ENCODE results near the gene EPHA3.

The EPHA3 gene

GRCh38 chr3:89360156-89360555 lies 252.7 kb downstream of the EPHA3 start:
- no peak for DNase-seq

DNA sequence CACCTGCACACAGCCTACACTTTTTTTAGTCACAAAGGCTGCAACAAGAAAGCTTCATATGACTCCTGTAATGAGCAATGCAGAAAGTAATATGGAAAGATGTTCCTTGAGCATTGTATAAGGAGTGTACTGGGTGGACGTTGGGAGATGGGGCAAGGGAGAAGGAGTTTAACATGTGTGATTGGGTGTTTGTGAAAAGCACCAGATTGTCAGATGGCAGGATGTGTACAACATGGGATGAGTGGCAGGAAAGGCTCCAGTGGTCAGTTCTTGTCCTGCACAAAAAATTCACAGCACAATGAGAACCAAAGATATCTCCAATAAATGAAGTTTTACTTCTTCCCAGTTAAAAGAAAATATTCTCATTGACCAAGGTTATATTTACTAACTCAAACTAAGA lies 255.1 kb downstream of the EPHA3 start:
- DNase-seq, result no peak

DNA sequence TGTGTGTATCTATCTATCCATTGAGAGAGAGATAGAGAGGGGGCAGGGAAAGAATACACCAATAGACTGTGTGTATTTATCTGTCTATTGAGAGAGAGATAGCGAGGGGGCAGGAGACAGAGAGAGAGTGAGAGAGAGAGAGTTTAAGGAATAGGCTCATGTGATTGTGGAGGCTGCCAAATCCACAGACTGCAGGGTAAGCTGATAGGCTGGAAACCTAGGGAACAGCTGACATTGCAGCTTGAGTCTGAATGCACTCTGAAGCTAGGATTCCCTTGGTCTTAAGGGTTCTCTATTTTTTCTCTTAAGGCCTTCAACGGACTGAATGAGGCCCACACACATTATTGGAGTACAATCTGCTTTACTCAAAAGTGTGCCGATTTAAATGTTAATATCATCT lies 255.8 kb downstream of the EPHA3 start:
- no peak for DNase-seq

GRCh38 chr3:89364314-89364713 lies 256.9 kb downstream of the EPHA3 start:
- DNase-seq, result no peak

DNA sequence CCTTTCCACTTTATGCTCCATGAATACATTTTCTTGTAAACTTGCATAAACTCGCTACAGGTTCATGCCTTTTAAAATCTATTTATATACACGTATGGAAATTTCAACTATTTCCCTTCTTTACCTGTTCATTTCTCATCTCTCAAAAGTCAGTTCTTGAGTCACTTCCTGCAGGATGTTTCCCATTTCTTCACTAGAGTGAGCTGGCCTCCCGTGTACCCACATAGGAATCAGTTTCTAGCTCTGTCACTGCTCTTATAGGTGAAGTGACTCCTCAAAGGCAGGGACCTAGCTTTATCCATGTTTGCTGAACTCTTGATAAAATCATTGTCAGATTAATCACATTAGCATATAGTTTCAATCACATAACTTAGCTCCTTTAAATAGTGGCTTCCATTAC lies 259.7 kb downstream of the EPHA3 start:
- DNase-seq, result no peak

DNA sequence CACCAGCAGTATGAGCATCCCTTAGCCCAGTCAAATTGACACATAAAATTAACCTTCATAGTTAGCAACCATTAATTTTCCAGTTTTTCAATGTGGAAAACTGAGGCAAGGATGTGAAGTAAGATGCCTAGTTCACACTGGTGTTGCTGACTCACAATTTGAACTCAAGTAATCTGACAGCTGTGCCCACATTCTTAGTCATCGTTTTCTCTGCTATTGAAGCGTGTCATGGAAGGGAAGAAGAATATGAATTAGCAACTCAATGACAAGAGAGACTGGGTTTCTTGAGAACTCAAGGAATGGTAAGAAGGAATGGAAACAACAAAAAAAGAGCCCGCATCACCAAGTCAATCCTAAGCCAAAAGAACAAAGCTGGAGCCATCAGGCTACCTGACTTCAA lies 261.4 kb downstream of the EPHA3 start:
- DNase-seq, result no peak

DNA sequence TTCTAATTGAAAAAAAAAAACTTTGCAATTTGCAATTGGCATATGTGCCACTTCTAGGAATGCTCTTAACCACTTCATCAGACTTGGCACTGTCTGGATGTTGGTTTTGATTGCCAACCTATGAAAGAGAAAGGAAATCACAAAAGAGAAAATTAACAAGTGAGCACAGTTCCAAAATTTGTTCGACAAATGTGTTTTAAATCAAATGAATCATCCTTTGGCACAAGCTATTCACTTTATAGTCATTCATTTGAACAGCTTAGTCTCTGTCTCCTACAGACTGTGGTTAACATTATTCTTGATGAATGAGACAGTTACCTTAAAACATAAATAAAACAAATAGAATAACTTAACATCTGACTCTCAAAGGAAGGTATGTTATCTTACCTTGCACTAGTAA lies 265.0 kb downstream of the EPHA3 start:
- peak in 3 of 58 donors; percentile 13 to 19 (median 14) for DNase-seq

- DNase-seq, result no peak
These were observed 266.0 kb downstream of the EPHA3 start for GRCh38 chr3:89373434-89373833.

GRCh38 chr3:89375451-89375850 lies 268.0 kb downstream of the EPHA3 start:
- no peak for DNase-seq

GRCh38 chr3:89380016-89380415 lies 272.6 kb downstream of the EPHA3 start:
- no peak for DNase-seq

GRCh38 chr3:89392991-89393390 lies 285.6 kb downstream of the EPHA3 start:
- no peak for DNase-seq

GRCh38 chr3:89395456-89395855 lies 288.0 kb downstream of the EPHA3 start:
- DNase-seq, result no peak

GRCh38 chr3:89395996-89396395 lies 288.6 kb downstream of the EPHA3 start:
- no peak for DNase-seq

DNA sequence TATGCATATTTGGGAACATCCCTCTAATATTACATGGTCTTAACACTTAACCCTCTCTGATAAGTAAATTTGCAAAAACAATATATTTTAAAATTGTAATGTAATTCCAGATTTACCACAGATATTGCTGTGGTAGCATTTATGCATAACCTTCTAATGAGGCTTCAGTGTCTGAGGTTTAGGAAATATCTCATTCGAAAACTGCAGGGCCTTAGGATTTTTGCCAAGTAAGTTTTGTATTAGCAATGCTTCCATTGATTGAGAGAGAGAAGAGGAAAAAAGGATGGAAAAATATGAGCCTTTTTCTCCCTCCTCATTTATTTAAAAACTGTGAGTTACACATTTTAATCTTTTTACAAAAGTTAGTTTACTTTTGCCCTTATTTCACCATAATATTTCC lies 294.6 kb downstream of the EPHA3 start:
- no peak for DNase-seq

DNA sequence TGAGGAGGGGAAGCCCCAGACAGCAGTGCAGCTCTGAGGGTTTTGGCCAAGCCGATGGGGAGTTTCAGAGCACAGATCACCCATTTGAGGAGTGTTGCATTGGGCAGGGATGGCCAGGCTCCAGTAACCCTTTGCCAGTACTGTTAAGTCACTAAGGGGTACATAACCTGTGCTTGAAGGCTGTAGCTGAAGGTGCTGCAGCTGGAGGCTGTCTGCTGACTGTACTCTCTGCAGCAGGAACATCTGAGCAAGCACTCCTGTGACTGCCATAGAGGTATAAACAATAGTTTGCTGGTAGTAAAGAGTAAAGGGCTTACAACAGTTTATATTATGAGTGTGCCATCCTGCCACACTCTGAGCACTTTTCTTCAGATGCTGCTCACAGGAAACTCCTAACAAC lies 297.8 kb downstream of the EPHA3 start:
- no peak for DNase-seq

- no peak for DNase-seq
These were observed 298.2 kb downstream of the EPHA3 start for GRCh38 chr3:89405593-89405992.

DNA sequence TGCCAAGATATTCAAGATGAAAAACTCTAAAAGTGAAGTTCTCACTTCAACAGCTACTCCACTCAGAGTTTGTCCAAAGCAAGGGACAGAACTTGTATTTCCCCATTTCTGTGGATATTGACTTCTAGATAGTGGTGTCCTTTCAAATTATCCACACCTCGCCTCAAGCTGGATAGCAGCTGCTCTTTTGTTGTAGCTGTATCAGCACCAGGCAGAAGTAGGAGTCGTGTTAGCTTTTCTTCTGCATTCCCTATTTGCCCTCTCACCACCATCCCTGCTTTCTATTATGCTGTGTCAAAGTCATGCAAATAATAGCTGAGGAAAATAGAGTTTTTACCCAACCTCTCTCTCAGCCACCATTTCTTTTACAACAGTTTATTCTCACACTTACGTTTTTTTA lies 303.8 kb downstream of the EPHA3 start:
- no peak for DNase-seq

GRCh38 chr3:89414270-89414669 lies 306.8 kb downstream of the EPHA3 start:
- DNase-seq, result no peak

DNA sequence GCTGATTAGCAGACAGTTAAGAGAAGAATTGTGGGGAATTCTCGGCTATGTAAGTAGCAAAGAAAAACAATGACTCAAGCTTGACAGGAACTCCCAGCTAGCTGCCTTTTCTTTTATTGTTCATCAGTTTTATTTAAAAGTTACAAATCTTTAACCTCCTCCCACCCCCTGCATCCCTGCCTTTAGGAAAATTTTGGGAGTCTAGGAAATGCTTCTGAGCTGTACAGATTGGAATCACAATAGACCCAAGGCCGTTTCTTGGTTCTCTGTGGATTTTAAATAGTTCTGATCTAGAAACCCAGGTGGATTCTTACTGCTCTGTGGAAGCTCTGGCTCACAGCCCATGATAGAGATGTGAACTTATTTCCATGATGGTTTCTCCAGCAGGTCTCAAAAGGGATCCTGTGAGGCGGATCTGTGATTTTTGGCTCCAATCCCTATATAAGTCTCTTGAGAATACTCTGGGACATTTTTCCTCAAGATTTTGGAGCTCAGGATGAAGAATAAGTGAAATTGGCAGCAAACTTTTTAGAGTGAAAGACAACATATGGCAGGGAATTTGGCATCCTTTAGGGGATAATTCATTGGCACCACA lies 312.3 kb downstream of the EPHA3 start:
- DNase-seq, result peak in 1 of 58 donors; percentile 7

- no peak for DNase-seq
These were observed 318.6 kb downstream of the EPHA3 start for GRCh38 chr3:89426060-89426459.

- peak in 2 of 58 donors; percentile 0 to 24 for DNase-seq
These were observed 327.4 kb downstream of the EPHA3 start for GRCh38 chr3:89434621-89435380.

DNA sequence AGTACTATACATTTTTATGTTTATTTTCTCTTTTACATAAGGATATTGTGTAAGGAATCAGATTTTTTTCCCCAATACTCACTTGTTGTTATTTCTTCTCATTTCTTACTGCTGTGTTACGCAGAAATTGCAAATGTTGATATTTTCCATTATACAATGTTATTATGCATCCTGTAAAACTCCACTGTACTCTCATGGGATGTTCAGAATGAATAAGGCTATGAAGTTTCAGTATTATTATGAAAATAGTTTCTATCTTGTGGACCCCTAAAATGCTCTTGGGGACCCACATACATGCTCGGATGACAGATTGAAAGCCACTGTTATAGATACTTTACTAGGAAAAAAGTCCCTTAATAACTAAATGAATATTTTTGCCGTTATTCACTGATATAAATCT lies 329.4 kb downstream of the EPHA3 start:
- no peak for DNase-seq

DNA sequence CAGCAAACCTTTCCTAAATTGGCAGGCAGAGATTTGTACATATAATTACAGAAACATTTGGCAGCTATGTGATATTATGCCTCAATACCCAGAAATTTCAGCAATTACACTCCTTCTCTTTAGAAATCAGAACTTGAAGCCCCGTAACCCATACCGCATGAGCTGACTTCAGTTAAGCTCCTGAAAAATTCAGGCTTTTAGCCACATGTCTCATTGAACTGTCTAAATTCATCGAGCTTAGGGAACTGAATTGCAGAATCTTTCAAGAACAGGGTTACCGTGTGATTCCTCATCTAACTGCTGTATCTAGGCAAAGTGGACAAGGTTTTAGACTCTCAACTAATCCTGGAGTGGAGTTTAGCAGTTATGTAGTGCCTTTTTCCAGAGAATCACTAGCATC lies 333.0 kb downstream of the EPHA3 start:
- DNase-seq, result no peak
